ENCODE measurements around the gene STIM2. TPM values are rescaled to one million over a fixed set of nuclear protein-coding genes. Genes with fewer than 3 reads are reported as not detected.

Gene STIM2
- total and polyA plus RNA-seq, 9 of the 15 experiments (the other 6 are each of a cell fraction or from before 2014, with no cell fraction given), result 7.2 to 26.8 (median 15.4) TPM

- peak; percentile 49; the same call in 1 of the 2 replicates for TF ChIP-seq VEZF1 (CRISPR knock-in tag; IDR thresholded peaks at IDR 0.05)
- no peak for TF ChIP-seq SFPQ (IDR thresholded peaks at IDR 0.05; ENCODE audit: low read depth, low read length)
- TF ChIP-seq SLC30A9 (CRISPR knock-in tag; IDR thresholded peaks at IDR 0.05), result no peak
- no peak for TF ChIP-seq NELFE (IDR thresholded peaks at IDR 0.05; ENCODE audit: insufficient read depth, insufficient read length)
- no peak for TF ChIP-seq SMC3 (conservative IDR thresholded peaks at IDR 0.05; ENCODE audit: insufficient read depth, low read depth, low read length)
- no peak for TF ChIP-seq ZNF830 (CRISPR knock-in tag; IDR thresholded peaks at IDR 0.05)
- no peak for TF ChIP-seq KLF6 (CRISPR knock-in tag; IDR thresholded peaks at IDR 0.05; ENCODE audit: borderline replicate concordance)
- no peak for TF ChIP-seq GABPB1 (CRISPR knock-in tag; IDR thresholded peaks at IDR 0.05)
- no peak for TF ChIP-seq KAT7 (CRISPR knock-in tag; IDR thresholded peaks at IDR 0.05; ENCODE audit: borderline replicate concordance)
- TF ChIP-seq RFX7 (CRISPR knock-in tag; IDR thresholded peaks at IDR 0.05), result no peak
- peak in 1 of 2 experiments; percentile 38; a peak in 1 of 4 replicates for TF ChIP-seq RCOR1 (IDR thresholded peaks at IDR 0.05; ENCODE audit: borderline replicate concordance in 1 of 2, low read depth in 2 of 2, low read length in 2 of 2)
- TF ChIP-seq ZNF780A (CRISPR knock-in tag; IDR thresholded peaks at IDR 0.05), result no peak
- TF ChIP-seq CHD4 (IDR thresholded peaks at IDR 0.05; ENCODE audit: insufficient read depth, insufficient replicate concordance, low read depth, low read length, poor library complexity, severe bottlenecking), result no peak
- TF ChIP-seq HBP1 (CRISPR knock-in tag; IDR thresholded peaks at IDR 0.05), result no peak
- no peak for TF ChIP-seq SAFB2 (IDR thresholded peaks at IDR 0.05; ENCODE audit: borderline replicate concordance, low read depth, low read length, severe bottlenecking)
- peak; percentile 23; the same call in 1 of the 2 replicates for TF ChIP-seq TCF3 (CRISPR knock-in tag; IDR thresholded peaks at IDR 0.05)
- no peak for TF ChIP-seq BCOR (IDR thresholded peaks at IDR 0.05)
- no peak for TF ChIP-seq CREB1 (IDR thresholded peaks at IDR 0.05)
- TF ChIP-seq CREB1 (CRISPR knock-in tag; IDR thresholded peaks at IDR 0.05), result no peak
- TF ChIP-seq ZC3H11A (IDR thresholded peaks at IDR 0.05; ENCODE audit: low read depth, low read length), result no peak
- no peak for TF ChIP-seq ZNF778 (CRISPR knock-in tag; IDR thresholded peaks at IDR 0.05)
- TF ChIP-seq ZNF197 (CRISPR knock-in tag; IDR thresholded peaks at IDR 0.05; ENCODE audit: low read depth), result no peak
- no peak for TF ChIP-seq NEUROD1 (IDR thresholded peaks at IDR 0.05; ENCODE audit: borderline replicate concordance, low read depth, low read length, partially characterized antibody)
- no peak for TF ChIP-seq POLR2G (IDR thresholded peaks at IDR 0.05; ENCODE audit: low read depth, low read length)
Observed at GRCh38 chr4:26992657-26993361, 132.2 kb downstream of the STIM2 start (continued).

Measured in K562 (cell line).